HG03025 (cell line): ENCODE measurements around the gene ZNF559.

Experiments used
- ATAC-seq: cut with Tn5 transposase; IDR thresholded peaks from one replicate; pipeline ENCODE4 v1.9.1; 2021; ENCODE audit warnings: mild to moderate bottlenecking, moderate library complexity; ENCODE audit not compliant: unreplicated experiment, low FRiP score

ZNF559 gene

DNA sequence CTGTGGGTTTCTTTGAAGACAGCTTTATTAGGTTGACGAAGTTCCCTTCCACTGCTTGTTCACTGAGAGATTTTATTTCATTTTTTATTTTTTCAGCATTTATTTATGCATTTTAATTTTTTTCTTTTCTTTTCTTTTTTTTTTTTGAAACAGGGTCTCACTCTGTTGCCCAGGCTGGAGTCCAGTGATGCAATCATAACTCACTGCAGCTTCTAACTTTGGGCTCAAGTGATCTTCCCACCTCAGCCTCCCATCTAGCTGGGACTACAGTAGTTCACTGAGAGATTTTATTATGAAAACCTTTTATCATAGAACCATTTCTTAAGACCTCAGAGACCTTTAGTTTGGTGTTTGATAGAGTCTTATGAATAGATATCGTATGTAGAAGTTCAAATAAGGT lies 28.5 kb downstream of the ZNF559 start:
- no peak for ATAC-seq

GRCh38 chr19:9353011-9353410 lies 29.0 kb downstream of the ZNF559 start:
- ATAC-seq: no peak

DNA sequence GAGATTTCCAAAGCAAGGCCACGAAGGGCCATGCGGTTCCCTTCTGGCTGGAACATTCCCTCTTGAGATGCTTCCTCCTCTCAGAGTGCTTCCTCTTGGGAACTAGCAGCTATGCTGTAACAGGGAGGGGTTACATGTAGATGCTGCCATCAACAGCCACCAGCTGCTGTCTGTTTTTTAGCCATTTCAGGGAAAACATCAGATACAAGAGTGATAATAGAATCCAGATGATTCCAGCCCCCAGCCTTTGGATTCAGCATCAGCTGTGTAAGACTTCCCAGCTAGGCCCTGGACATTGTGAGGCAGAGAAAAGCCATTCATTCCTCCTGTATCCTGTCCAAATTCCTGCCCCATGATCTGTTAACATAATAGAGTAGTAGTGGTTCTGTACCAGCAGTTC lies 30.7 kb downstream of the ZNF559 start:
- no peak for ATAC-seq

DNA sequence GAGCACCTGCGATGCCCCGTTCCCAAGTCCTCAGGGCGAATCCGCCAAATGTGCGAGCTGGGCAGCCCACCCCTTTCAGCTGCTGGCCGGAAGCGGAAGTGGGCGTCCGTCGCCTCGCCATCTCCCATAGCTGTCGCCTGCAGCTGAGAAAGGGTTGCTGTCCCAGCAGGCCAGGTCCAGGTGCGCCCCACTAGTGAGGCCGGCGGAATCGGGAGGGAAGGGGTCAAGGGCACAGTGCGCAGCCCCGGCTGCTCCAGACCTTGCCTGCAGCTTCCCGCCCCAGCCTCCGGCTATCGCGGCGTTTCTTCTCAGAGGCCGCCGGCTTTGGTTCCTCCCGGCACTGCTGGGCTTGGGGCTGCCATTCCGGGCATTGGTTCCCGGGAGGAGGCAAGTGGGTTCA lies 38.9 kb downstream of the ZNF559 start, which contains the start of gene ZNF177:
Gene ZNF177 (plus strand): TSS at position 109 of the 400 bp plus-strand sequence. CDS start 15,299 bp downstream, outside the sequence.
- no peak for ATAC-seq

DNA sequence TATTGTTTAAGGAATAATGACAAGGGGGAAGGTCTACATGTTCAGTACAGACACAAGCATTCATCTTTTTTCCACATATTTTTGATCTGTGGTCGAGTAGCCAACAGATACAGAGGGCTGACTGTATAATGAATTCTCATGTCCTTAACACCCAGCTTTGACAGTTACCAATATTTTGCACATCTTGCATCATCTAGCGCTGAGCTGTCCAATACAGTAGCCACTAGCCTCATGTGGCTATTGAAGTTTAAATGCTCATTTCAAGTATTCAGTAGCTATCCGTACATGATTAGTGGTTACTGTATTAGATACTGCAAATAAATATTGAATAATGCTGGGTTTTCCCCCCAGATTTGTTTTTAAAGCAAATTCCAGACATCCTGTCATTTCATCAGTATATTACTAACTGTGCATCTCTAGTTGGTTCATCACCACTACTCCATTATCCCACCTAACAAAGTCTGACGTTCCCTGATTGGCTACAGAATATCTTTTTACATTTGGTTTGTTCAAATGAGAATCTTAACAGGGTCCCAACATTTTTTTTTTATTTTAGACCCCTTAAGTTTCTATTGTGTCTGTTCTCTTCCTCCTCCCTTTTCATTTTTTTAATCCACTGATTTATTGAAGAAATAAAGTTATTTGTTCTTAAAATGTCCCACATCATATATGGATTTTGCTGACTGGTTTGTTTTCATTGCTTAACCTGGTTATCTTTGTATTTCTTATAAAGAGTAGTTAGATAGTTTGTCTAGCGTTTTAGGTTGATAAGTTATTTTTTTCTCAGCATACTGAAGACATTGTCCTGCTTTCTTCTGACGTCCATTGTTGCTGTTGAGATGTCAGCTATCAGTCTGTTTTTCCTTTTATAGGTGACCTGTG lies 47.0 kb downstream of the ZNF559 start:
- ATAC-seq: no peak

DNA sequence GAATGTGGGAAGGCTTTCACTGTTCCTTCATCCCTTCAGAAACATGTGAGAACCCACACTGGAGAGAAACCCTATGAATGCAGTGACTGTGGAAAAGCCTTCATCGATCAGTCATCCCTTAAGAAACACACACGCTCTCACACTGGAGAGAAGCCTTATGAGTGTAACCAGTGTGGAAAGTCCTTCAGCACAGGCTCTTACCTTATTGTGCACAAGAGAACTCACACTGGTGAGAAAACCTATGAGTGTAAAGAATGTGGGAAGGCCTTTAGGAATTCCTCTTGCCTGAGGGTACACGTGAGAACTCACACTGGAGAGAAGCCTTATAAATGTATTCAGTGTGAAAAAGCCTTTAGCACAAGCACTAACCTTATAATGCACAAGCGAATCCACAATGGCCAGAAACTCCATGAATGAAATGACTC lies 57.4 kb downstream of the ZNF559 start:
- ATAC-seq: no peak
